ENCODE data around the gene MYNN.

- TF ChIP-seq POLR2A (IDR thresholded peaks at IDR 0.05; ENCODE audit: low read depth, low read length) (no peak), POLR2AphosphoS5 (IDR thresholded peaks at IDR 0.05; ENCODE audit: low read depth, low read length) (no peak), TAF1 (IDR thresholded peaks at IDR 0.05; ENCODE audit: low read depth, low read length) (no peak), PAX5 (IDR thresholded peaks at IDR 0.05; ENCODE audit: insufficient read depth, low read length, severe bottlenecking) (no peak), SPI1 (IDR thresholded peaks at IDR 0.05; ENCODE audit: low read depth, low read length) (no peak), POU2F2 (IDR thresholded peaks at IDR 0.05; ENCODE audit: low read depth, low read length) (no peak)
These were observed 54.5 kb downstream of the MYNN start for GRCh38 chr3:169827712-169828111.

All from GM12891 (cell line).